ENCODE data around the gene ADAMTS9.

Gene ADAMTS9

GRCh38 chr3:64539451-64540196 lies 148.2 kb downstream of the ADAMTS9 start:
- DNase-seq (ENCODE audit: low spot score), result no peak

- DNase-seq (ENCODE audit: low spot score), result no peak
Observed at GRCh38 chr3:64536166-64536565, 151.6 kb downstream of the ADAMTS9 start.

DNA sequence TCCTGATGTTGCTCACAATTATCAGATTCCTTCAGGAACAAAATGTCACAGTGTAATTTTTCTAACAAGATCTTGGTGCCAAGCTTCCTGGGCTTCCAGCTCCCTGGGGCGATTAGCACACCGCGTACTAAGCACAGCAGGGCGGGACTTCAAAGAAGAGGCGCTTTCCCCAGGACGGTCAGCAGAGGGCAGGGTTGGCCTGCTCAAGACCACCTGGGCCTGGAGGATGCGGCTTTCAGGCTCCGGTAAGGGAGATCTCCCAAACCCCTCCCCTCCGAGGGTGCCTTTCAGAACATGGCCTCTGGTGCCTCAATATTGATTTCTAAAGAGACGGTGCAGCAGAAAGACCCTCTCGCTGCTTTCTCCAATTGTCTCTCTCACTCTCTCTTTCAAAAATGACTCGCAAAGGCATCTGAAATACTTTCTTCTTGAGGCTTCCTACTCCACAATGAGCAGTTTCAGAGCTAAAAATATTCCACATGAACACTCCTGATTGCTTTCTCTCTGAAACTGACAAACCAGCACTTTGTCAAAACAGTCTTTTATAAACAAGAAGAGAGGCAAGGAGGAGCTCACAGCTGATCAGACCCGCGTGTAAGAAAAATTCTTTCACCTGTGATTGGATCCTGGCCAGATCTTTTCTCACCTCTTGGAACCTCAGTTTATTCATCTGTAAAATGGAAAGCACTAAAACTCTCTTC lies 154.0 kb downstream of the ADAMTS9 start:
- DNase-seq (ENCODE audit: low spot score), result peak; percentile 82

- peak; percentile 68 for DNase-seq (ENCODE audit: low spot score)
Observed at GRCh38 chr3:64530434-64531049, 157.3 kb downstream of the ADAMTS9 start.

- DNase-seq (ENCODE audit: low spot score), result no peak
Observed at GRCh38 chr3:64523324-64523723, 164.5 kb downstream of the ADAMTS9 start.

- no peak for DNase-seq (ENCODE audit: low spot score)
Observed at GRCh38 chr3:64520334-64520733, 167.5 kb downstream of the ADAMTS9 start.

DNA sequence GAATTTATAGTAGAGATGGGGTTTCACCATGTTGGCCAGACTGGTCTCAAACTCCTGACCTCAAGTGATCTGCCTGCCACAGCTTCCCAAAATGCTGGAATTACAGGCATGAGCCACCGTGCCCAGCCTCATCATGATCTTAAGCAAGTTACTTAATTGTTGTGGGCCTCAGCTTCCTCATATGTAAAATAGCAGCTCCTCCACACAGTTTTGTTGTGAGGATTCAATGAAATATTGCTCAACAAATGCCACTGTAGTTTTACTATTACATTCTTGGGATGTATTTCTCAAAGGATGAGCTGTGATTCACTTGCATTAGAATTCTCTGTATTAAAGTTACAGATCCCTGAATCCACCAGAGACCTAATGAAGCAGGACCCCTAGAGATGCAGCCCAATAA lies 168.8 kb downstream of the ADAMTS9 start:
- no peak for DNase-seq (ENCODE audit: low spot score)

DNA sequence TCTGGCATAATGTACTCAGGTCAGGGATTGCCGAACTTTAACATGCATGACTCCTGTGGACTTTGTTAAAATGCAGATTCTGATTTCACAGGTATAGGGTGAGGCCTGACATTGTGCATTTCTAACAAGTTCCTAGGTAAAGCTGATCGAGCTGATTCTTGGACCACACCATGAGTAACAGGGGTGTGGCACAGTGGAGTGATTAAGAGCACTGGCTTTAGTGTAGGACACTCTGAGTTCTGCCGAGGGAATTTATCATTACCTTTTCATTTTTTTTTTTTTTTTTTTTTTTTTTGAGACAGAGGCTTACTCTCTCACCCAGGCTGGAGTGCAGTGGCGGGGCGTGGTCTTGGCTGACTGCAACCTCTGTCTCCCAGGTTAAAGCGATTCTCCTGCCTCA lies 169.3 kb downstream of the ADAMTS9 start:
- no peak for DNase-seq (ENCODE audit: low spot score)

- DNase-seq (ENCODE audit: low spot score), result no peak
Observed at GRCh38 chr3:64514889-64515288, 172.9 kb downstream of the ADAMTS9 start.

DNA sequence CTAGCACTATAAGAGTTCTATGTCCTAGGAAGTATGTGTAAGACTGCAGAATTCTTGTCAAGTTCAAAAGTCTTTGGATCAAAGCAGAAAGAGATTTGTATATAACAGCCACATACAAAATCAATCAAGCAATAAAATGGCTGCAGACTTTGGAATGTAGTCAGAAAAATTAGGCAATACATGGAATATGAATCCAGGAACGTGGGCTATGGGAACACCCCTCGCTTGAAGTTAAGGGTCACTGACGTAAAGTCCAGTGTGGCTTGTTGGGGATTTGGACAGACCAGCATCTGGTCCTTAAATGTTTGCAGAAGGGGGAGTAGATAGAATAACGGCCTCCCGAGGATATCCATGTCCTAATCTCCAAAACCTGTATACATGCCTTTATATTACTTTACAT lies 178.6 kb downstream of the ADAMTS9 start:
- no peak for DNase-seq (ENCODE audit: low spot score)

- no peak for DNase-seq (ENCODE audit: low spot score)
Observed at GRCh38 chr3:64508140-64508539, 179.7 kb downstream of the ADAMTS9 start.

- DNase-seq (ENCODE audit: low spot score), result no peak
Observed at GRCh38 chr3:64506255-64506654, 181.5 kb downstream of the ADAMTS9 start.

GRCh38 chr3:64505419-64505818 lies 182.4 kb downstream of the ADAMTS9 start:
- DNase-seq (ENCODE audit: low spot score), result peak; percentile 36

GRCh38 chr3:64502284-64502683 lies 185.5 kb downstream of the ADAMTS9 start:
- no peak for DNase-seq (ENCODE audit: low spot score)

- DNase-seq (ENCODE audit: low spot score), result no peak
Observed at GRCh38 chr3:64501298-64501906, 186.4 kb downstream of the ADAMTS9 start.

GRCh38 chr3:64496786-64497490 lies 190.9 kb downstream of the ADAMTS9 start:
- no peak for DNase-seq (ENCODE audit: low spot score)

DNA sequence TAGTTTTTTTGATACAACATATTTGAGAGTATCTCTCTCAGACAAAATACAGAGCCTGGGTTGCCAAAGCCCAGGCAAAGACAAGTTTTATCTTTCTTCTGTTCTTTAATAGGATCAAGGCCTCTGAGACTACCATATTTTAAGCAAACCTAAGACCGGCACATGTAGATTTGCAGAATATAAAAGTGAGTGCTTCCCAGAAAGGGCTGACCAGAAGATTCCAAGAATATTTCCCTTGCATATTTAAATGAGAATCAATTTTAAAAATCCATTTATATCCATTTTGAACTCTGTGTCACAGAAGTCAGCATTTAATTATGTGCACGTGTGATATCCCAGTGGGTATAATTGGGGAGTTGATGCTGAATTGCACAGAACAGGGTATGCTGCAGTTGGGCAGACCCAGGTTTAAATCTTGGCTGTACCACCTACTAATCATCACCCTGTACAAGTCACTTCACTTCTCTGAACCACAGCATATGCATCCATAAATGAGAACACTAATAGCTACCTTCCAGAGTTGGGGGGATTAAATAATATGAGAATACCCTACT lies 191.9 kb downstream of the ADAMTS9 start:
- no peak for DNase-seq (ENCODE audit: low spot score)

GRCh38 chr3:64495121-64495780 lies 192.5 kb downstream of the ADAMTS9 start:
- no peak for DNase-seq (ENCODE audit: low spot score)

GRCh38 chr3:64494526-64494925 lies 193.3 kb downstream of the ADAMTS9 start:
- DNase-seq (ENCODE audit: low spot score), result no peak

DNA sequence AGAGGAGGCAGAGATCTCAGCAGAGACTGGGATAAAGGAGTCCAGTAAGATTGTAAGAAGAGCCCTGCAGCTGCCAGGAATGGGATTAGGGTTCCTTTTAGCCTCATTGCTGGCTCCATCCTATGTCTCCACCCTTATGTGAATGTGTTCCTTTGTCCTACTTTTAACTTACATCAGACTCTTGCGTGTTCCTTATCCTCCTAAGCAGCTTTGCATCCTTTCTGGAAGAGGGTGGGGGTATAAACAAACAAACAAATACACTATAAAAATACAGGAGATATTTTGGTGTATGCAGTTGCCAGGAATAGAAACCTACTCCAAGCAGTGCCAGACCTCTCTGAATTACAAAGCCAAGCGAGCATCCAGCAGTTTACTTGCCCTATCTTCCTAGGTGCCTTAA lies 194.7 kb downstream of the ADAMTS9 start:
- peak; percentile 40 for DNase-seq (ENCODE audit: low spot score)

GRCh38 chr3:64491843-64492242 lies 196.0 kb downstream of the ADAMTS9 start:
- no peak for DNase-seq (ENCODE audit: low spot score)
